C4-2B (cell line): ENCODE data around the gene NADK2.

ENCODE experiments used
- H3K27ac ChIP-seq: fragments of 450-650 bp; 2 replicates; pipeline ENCODE4 v1.5.1; 2017
- CTCF ChIP-seq: fragments of 450-650 bp; conservative IDR thresholded peaks from 2 replicates; pipeline ENCODE4 v1.5.1; 2017; ENCODE audit warnings: mild to moderate bottlenecking
- ZFX ChIP-seq: fragments of 450-650 bp; IDR thresholded peaks from 2 replicates; pipeline ENCODE4 v1.6.1; 2017

Gene NADK2

GRCh38 chr5:36243653-36244052 lies 1.9 kb upstream of the NADK2 start:
- TF ChIP-seq CTCF (no peak), ZFX (no peak)
- no peak overlapping the region for H3K27ac ChIP-seq

GRCh38 chr5:36242534-36243485 lies 1.1 kb upstream of the NADK2 start:
- H3K27ac ChIP-seq, result peak overlapping the region; percentile 88

GRCh38 chr5:36240779-36241630 lies 720 bp downstream of the NADK2 start:
- no peak for TF ChIP-seq CTCF
- no peak for TF ChIP-seq ZFX

More at GRCh38 chr5:36242534-36243485, 1.1 kb upstream of the NADK2 start:
- no peak for TF ChIP-seq CTCF
- TF ChIP-seq ZFX, result no peak

DNA sequence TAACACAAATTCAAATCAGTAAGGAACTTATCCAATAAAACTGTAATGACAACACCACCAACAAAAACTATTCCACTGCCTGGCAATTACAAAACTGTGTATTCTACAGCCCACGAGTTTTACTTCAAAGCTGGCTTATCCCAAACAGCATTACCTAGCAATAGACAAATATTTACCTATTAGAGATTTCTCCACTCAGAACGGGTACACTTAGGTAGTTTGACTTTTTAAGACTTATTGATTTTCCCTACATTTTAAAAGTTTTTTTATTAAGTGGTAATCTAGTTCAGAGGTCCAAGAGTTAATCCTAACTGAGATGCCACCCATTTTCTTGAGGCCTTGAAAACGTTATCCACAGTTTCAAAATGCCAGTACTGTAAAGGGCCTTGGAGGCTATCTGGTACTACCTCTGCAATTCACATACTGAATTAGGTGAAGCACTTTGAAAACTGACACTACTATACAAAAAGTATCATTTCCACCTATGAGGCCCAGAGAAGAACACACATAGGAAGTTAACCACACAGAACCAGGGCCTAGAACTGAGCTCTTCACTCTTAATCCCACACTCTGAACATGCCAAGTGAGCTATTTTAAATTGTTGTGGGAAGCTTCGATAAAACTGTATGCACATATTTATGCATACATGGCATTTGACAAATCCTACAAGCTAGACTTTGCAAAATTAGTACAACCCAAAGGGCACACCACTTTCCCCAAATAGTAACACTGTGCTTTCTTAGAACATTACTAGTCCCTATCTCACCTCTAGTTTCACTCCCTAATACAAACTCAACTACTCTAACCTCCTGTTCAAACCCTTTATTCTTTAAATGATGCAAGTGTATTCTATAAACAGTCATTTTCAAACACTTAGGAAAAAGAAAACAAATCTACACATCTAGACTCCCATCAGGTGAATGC lies 2.1 kb downstream of the NADK2 start:
- H3K27ac ChIP-seq, result no peak overlapping the region
- TF ChIP-seq ZFX (no peak), CTCF (no peak)

More at GRCh38 chr5:36240779-36241630, 720 bp downstream of the NADK2 start:
- H3K27ac ChIP-seq, result peak overlapping the region; percentile 88

GRCh38 chr5:36238502-36239295 lies 3.0 kb downstream of the NADK2 start:
- H3K27ac ChIP-seq, result no peak overlapping the region
- TF ChIP-seq ZFX, result no peak
- no peak for TF ChIP-seq CTCF

GRCh38 chr5:36237751-36238150 lies 4.0 kb downstream of the NADK2 start:
- TF ChIP-seq CTCF (no peak), ZFX (no peak)
- no peak overlapping the region for H3K27ac ChIP-seq
